GM12873 (cell line): ENCODE data around the gene FBXO31.
A peak's percentile ranks its signal among the peaks of the same experiment; 100 is the strongest.

Experiments used
- CTCF ChIP-seq: IDR thresholded peaks from 2 replicates; pipeline ENCODE4 v1.5.1; 2012; ENCODE audit warnings: low read depth, mild to moderate bottlenecking, moderate library complexity, low read length, control low read depth; ENCODE audit not compliant: insufficient read depth; ENCODE audit errors: missing control alignments

FBXO31 gene

GRCh38 chr16:87303431-87303930 is 80.1 kb downstream of the FBXO31 start:
- TF ChIP-seq CTCF, result no peak

- no peak for TF ChIP-seq CTCF
These were observed 84.6 kb downstream of the FBXO31 start for GRCh38 chr16:87298857-87299465.

- TF ChIP-seq CTCF, result peak; percentile 63
These were observed 85.5 kb downstream of the FBXO31 start for GRCh38 chr16:87297918-87298631.

- TF ChIP-seq CTCF, result no peak
These were observed 86.2 kb downstream of the FBXO31 start for GRCh38 chr16:87297407-87297806.

GRCh38 chr16:87295661-87296531 is 87.7 kb downstream of the FBXO31 start:
- no peak for TF ChIP-seq CTCF

GRCh38 chr16:87295259-87295658 is 88.3 kb downstream of the FBXO31 start:
- TF ChIP-seq CTCF, result no peak

- TF ChIP-seq CTCF, result no peak
These were observed 89.6 kb downstream of the FBXO31 start for GRCh38 chr16:87293990-87294389.
